HEK293T (cell line): ENCODE results near the gene ZNF491.

Experiments
- ARNT ChIP-seq: fragments of 450-650 bp; IDR thresholded peaks from 2 replicates; pipeline ENCODE4 v1.6.1; 2017; ENCODE audit warnings: mild to moderate bottlenecking
- BHLHE40 ChIP-seq: fragments of 450-650 bp; IDR thresholded peaks from 2 replicates; pipeline ENCODE4 v1.6.1; 2016; ENCODE audit warnings: mild to moderate bottlenecking, moderate library complexity, borderline replicate concordance
- CTBP1 ChIP-seq: fragments of 450-650 bp; IDR thresholded peaks from 2 replicates; pipeline ENCODE4 v1.6.1; 2016; ENCODE audit warnings: borderline replicate concordance
- ELF4 ChIP-seq: fragments of 450-650 bp; IDR thresholded peaks from 2 replicates; pipeline ENCODE4 v1.6.1; 2017; ENCODE audit warnings: antibody characterized with exemption
- FOXK2 ChIP-seq: fragments of 450-650 bp; IDR thresholded peaks from 2 replicates; pipeline ENCODE4 v1.6.1; 2016; ENCODE audit warnings: mild to moderate bottlenecking
- FOXM1 ChIP-seq: fragments of 450-650 bp; IDR thresholded peaks from 2 replicates; pipeline ENCODE4 v1.6.1; 2017; ENCODE audit warnings: mild to moderate bottlenecking, borderline replicate concordance
- HDGF ChIP-seq: fragments of 450-650 bp; IDR thresholded peaks from 2 replicates; pipeline ENCODE4 v1.6.1; 2017; ENCODE audit warnings: antibody characterized with exemption, borderline replicate concordance
- L3MBTL2 ChIP-seq: fragments of 450-650 bp; conservative IDR thresholded peaks from 2 replicates; pipeline ENCODE4 v1.6.1; 2016; ENCODE audit warnings: mild to moderate bottlenecking
- LEF1 ChIP-seq: fragments of 450-650 bp; IDR thresholded peaks from 2 replicates; pipeline ENCODE4 v1.6.1; 2017; ENCODE audit warnings: mild to moderate bottlenecking, borderline replicate concordance
- NFRKB ChIP-seq: fragments of 450-650 bp; IDR thresholded peaks from 2 replicates; pipeline ENCODE4 v1.6.1; 2016; ENCODE audit warnings: mild to moderate bottlenecking, moderate library complexity
- SP1 ChIP-seq: fragments of 450-650 bp; IDR thresholded peaks from 2 replicates; pipeline ENCODE4 v1.6.1; 2017
- SUZ12 ChIP-seq: fragments of 450-650 bp; IDR thresholded peaks from 2 replicates; pipeline ENCODE4 v1.6.1; 2016; ENCODE audit warnings: mild to moderate bottlenecking
- TARDBP ChIP-seq: fragments of 450-650 bp; IDR thresholded peaks from 2 replicates; pipeline ENCODE4 v1.6.1; 2016
- ZNF384 ChIP-seq: fragments of 450-650 bp; IDR thresholded peaks from 2 replicates; pipeline ENCODE4 v1.6.1; 2016

GRCh38 chr19:11781295-11782057 lies 16.8 kb upstream of the ZNF491 start:
- TF ChIP-seq FOXM1 (no peak), NFRKB (no peak), LEF1 (no peak), SUZ12 (no peak), L3MBTL2 (no peak), SP1 (no peak), ELF4 (no peak), ARNT (no peak), HDGF (no peak), FOXK2 (no peak), TARDBP (no peak), ZNF384 (no peak), CTBP1 (no peak), BHLHE40 (no peak)
